ENCODE results near the gene ZNF514.
"Not testable (repeated sequence)": the region's sequence is repeated elsewhere in the genome, so short reads cannot be mapped to it uniquely, and the experiment has no call there.

ZNF514 gene

DNA sequence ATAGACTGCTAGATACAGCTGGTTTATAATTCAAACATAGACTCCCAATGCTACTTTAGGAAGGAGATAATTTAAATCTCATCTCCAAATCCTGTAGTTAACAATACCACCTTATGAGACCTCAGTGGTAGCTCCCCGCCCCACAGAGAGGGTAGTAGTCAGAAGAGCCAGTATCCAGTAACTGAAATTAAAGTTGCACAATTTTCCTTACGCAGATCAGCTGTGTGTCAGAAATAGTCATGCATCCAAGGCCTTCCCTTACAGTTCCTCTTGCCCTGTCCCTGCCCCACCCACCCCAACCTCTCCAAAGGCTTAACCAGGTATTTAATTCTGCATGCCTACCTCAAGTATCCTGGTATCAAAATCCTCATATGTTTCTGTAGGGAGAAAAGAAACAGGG, 53.6 kb downstream of the ZNF514 start:
- FAIRE-seq: no peak
- no peak for TF ChIP-seq POLR2A (IDR thresholded peaks at IDR 0.05; ENCODE audit: low read depth, low read length)
- no peak for DNase-seq (ENCODE audit: insufficient read length, low spot score)

- no peak for TF ChIP-seq POLR2A (IDR thresholded peaks at IDR 0.05; ENCODE audit: low read depth, low read length)
- no peak for DNase-seq (ENCODE audit: insufficient read length, low spot score)
- FAIRE-seq: no peak
Measured at GRCh38 chr2:95104606-95105005, 55.0 kb downstream of the ZNF514 start.

DNA sequence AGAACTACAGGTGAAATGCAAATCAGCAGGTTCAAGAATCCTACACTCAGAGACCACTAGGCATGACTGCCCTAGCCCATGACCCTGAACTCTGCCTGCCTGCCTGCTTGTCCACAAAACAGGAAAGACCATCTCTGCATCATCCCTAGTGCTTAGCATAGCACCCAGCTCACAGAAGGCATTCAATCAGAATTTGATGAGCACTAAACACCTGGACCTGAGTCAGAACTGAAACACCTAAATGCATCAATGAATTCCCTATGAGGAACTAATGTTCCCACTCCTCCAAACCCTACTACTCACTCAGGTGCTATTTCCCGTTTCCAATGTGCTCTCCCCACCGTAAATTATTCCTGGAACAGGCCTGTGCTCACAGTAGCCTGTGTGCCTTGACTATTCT, 59.7 kb downstream of the ZNF514 start:
- no peak for FAIRE-seq
- no peak for DNase-seq (ENCODE audit: insufficient read length, low spot score)
- no peak for TF ChIP-seq POLR2A (IDR thresholded peaks at IDR 0.05; ENCODE audit: low read depth, low read length)

DNA sequence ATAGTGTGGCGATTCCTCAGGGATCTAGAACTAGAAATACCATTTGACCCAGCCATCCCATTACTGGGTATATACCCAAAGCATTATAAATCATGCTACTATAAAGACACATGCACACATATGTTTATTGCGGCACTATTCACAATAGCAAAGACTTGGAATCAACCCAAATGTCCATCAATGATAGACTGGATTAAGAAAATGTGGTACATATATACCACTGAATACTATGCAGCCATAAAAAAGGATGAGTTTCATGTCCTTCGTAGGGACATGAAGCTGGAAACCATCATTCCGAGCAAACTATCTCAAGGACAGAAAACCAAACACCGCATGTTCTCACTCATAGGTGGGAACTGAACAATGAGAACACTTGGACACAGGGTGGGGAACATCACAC, 61.4 kb downstream of the ZNF514 start:
- not testable (repeated sequence) for FAIRE-seq; DNase-seq (ENCODE audit: insufficient read length, low spot score)

Measured in H54 (cell line).